ENCODE results near the gene AZU1. TPM values are rescaled to one million over a fixed set of nuclear protein-coding genes. Genes with fewer than 3 reads are reported as not detected.

The AZU1 gene
- total and polyA plus RNA-seq, 4 donors: 0.08 to 20.2 (median 0.99) TPM

DNA sequence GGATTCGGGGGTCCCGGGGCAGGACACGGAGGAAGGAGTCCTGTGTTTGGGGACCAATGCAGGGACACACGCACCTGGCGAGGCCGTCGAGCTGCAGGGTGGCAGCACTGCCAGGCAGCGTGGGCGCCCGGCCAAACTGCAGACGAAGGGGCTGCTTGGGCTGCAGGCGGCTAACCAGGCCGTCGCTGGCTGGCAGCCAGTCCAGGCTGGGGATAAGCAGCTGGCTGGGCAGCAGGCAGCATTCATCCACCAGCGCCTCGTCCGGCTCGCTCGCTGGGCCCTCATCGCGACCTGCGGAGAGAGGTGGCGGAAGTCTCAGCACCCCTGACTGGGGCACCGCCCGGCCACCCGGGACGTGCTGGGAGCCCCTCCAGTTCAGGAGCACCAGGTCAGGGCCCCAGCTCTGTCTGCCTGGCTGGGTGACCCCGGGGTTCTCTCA, 43.3 kb downstream of the AZU1 start:
- H3K27ac ChIP-seq (ENCODE audit: low read depth in 1 of 2, low read length in 2 of 2): no peak overlapping the region
- TF ChIP-seq FOXA2 (IDR thresholded peaks at IDR 0.05) (no peak), FOXA1 (IDR thresholded peaks at IDR 0.05) (no peak), SP1 (IDR thresholded peaks at IDR 0.05) (no peak)
- H3K27me3 ChIP-seq (ENCODE audit: control insufficient read depth in 4 of 4, insufficient read depth in 4 of 4, low read length in 3 of 4): no peaks in the 10 kb centered on the region
- H3K36me3 ChIP-seq (ENCODE audit: control insufficient read depth in 4 of 4, insufficient read depth in 3 of 4, low read depth in 1 of 4, low read length in 3 of 4): peaks cover 10 to 44% (median 12%) of the 10 kb centered on the region in 4 donors
- H3K9me3 ChIP-seq (ENCODE audit: control insufficient read depth in 4 of 4, low read length in 3 of 4): no peaks in the 10 kb centered on the region
- H3K9ac ChIP-seq (ENCODE audit: low read depth in 1 of 2, low read length in 2 of 2): no peak overlapping the region
- WGBS: 89% methylated on average over 28 of the region's 28 CpGs
- DNase-seq (ENCODE audit: low spot score): no peak
- no peak overlapping the region for H3K4me3 ChIP-seq (ENCODE audit: low read depth in 1 of 3, low read length in 3 of 3)
- H3K4me1 ChIP-seq (ENCODE audit: control insufficient read depth in 4 of 4, insufficient read depth in 4 of 4, low read length in 3 of 4): no peaks in the 10 kb centered on the region

DNA sequence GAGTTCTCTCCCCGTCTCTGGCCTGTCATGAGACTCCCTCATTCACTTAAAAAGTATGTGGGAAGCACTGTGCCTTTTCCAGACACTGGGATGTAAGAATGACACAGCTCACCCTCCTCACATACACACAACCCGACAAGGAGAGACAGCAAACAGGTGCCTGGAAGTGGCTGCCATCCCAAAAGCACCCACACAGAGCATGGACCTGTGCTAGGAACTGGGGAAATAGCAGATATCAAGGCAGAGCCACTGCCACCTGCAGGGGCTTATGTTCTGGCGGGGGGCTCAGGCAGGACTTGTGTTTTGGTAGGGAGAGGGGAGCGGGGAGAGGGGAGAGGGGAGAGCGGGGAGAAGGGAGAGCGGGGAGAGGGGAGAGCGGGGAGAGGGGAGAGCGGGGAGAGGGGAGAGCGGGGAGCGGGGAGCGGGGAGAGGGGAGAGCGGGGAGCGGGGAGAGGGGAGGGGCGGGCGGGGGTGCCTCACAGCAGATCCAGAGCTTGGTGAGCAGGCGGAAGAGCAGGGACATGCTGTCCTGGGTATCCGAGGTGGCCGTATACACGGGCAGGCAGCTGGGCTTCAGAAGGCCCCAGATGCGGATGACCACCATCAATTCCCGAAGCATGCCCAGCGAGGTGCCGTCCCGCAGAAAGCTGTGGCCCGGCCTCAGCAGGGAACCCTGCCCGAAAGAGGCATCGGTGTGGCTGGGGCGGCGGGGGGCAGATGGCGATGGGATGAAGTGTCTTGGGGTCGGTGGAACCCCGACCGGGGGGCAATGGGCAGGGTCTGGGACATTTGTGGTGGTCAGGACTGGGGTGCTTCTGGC, 44.0 kb downstream of the AZU1 start:
- Histone ChIP-seq H3K4me1 (ENCODE audit: control insufficient read depth in 4 of 4, insufficient read depth in 4 of 4, low read length in 3 of 4) (no peaks in the 10 kb centered on the region), H3K36me3 (ENCODE audit: control insufficient read depth in 4 of 4, insufficient read depth in 3 of 4, low read depth in 1 of 4, low read length in 3 of 4) (peaks cover 10 to 50% (median 13%) of the 10 kb centered on the region in 4 donors), H3K27ac (ENCODE audit: low read depth in 1 of 2, low read length in 2 of 2) (no peak overlapping the region), H3K9me3 (ENCODE audit: control insufficient read depth in 4 of 4, low read length in 3 of 4) (no peaks in the 10 kb centered on the region), H3K4me3 (ENCODE audit: low read depth in 1 of 3, low read length in 3 of 3) (no peak overlapping the region), H3K9ac (ENCODE audit: low read depth in 1 of 2, low read length in 2 of 2) (no peak overlapping the region), H3K27me3 (ENCODE audit: control insufficient read depth in 4 of 4, insufficient read depth in 4 of 4, low read length in 3 of 4) (no peaks in the 10 kb centered on the region)
- WGBS: 94% methylated on average over 24 of the region's 33 CpGs
- no peak for DNase-seq (ENCODE audit: low spot score)
- TF ChIP-seq, protein P1, sequence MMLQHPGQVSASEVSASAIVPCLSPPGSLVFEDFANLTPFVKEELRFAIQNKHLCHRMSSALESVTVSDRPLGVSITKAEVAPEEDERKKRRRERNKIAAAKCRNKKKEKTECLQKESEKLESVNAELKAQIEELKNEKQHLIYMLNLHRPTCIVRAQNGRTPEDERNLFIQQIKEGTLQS (IDR thresholded peaks at IDR 0.05): no peak
- TF ChIP-seq FOXA2 (IDR thresholded peaks at IDR 0.05): no peak
- no peak for TF ChIP-seq RXRA (IDR thresholded peaks at IDR 0.05)
- TF ChIP-seq YY1 (IDR thresholded peaks at IDR 0.05): no peak

DNA sequence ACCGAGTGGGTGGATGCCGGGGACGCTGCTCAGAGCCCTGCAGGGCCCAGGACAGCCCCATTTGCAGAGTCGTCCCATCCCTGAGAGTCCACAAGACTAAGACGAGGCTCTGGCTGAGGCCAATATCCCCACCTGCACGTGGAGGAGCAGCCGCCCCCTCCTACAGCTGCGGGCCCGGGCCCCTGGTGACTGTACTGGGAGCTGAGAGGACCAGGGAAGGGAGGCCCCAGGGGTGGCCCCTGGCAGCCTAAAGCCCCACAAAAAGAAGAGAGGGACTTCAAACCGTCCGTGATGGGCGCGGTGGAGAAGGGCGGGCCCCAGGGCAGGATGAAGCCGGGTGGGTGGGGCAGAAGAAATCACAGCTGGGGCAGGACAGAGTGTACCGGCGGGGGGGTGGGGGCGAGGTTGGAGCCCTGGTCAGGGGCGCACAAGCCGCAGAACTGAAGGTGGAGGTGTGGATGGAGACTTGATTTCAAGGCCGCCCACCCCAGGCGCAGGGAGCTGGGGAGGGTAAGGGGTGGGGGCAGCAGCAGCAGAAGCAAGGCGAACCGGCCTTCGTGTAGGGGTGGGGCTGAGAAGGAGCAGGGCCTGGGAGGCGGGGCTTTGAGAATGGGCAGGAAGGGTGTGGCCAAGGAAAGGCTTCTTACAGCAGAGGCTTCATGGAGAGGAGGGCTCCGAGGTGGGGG, 44.8 kb downstream of the AZU1 start:
- no peak overlapping the region for H3K27ac ChIP-seq (ENCODE audit: low read depth in 1 of 2, low read length in 2 of 2)
- no peaks in the 10 kb centered on the region for H3K27me3 ChIP-seq (ENCODE audit: control insufficient read depth in 4 of 4, insufficient read depth in 4 of 4, low read length in 3 of 4)
- WGBS: 81% methylated on average over 27 of the region's 27 CpGs
- no peak overlapping the region for H3K4me3 ChIP-seq (ENCODE audit: low read depth in 1 of 3, low read length in 3 of 3)
- no peaks in the 10 kb centered on the region for H3K9me3 ChIP-seq (ENCODE audit: control insufficient read depth in 4 of 4, low read length in 3 of 4)
- H3K9ac ChIP-seq (ENCODE audit: low read depth in 1 of 2, low read length in 2 of 2): no peak overlapping the region
- no peaks in the 10 kb centered on the region for H3K4me1 ChIP-seq (ENCODE audit: control insufficient read depth in 4 of 4, insufficient read depth in 4 of 4, low read length in 3 of 4)
- H3K36me3 ChIP-seq (ENCODE audit: control insufficient read depth in 4 of 4, insufficient read depth in 3 of 4, low read depth in 1 of 4, low read length in 3 of 4): peaks cover 9 to 53% (median 13%) of the 10 kb centered on the region in 4 donors
- peak; percentile 65 for DNase-seq (ENCODE audit: low spot score)
- TF ChIP-seq YY1 (IDR thresholded peaks at IDR 0.05): no peak
- no peak for TF ChIP-seq HNF4G (IDR thresholded peaks at IDR 0.05)
- TF ChIP-seq, protein P2, sequence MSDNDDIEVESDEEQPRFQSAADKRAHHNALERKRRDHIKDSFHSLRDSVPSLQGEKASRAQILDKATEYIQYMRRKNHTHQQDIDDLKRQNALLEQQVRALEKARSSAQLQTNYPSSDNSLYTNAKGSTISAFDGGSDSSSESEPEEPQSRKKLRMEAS (IDR thresholded peaks at IDR 0.05): no peak
- TF ChIP-seq SP1 (IDR thresholded peaks at IDR 0.05): no peak
- no peak for TF ChIP-seq RAD21 (IDR thresholded peaks at IDR 0.05)
- no peak for TF ChIP-seq EGR1 (IDR thresholded peaks at IDR 0.05; ENCODE audit: low read depth in 2 of 2)
- TF ChIP-seq, protein P3, sequence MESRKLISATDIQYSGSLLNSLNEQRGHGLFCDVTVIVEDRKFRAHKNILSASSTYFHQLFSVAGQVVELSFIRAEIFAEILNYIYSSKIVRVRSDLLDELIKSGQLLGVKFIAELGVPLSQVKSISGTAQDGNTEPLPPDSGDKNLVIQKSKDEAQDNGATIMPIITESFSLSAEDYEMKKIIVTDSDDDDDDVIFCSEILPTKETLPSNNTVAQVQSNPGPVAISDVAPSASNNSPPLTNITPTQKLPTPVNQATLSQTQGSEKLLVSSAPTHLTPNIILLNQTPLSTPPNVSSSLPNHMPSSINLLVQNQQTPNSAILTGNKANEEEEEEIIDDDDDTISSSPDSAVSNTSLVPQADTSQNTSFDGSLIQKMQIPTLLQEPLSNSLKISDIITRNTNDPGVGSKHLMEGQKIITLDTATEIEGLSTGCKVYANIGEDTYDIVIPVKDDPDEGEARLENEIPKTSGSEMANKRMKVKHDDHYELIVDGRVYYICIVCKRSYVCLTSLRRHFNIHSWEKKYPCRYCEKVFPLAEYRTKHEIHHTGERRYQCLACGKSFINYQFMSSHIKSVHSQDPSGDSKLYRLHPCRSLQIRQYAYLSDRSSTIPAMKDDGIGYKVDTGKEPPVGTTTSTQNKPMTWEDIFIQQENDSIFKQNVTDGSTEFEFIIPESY (IDR thresholded peaks at IDR 0.05): no peak
- TF ChIP-seq, protein P4, sequence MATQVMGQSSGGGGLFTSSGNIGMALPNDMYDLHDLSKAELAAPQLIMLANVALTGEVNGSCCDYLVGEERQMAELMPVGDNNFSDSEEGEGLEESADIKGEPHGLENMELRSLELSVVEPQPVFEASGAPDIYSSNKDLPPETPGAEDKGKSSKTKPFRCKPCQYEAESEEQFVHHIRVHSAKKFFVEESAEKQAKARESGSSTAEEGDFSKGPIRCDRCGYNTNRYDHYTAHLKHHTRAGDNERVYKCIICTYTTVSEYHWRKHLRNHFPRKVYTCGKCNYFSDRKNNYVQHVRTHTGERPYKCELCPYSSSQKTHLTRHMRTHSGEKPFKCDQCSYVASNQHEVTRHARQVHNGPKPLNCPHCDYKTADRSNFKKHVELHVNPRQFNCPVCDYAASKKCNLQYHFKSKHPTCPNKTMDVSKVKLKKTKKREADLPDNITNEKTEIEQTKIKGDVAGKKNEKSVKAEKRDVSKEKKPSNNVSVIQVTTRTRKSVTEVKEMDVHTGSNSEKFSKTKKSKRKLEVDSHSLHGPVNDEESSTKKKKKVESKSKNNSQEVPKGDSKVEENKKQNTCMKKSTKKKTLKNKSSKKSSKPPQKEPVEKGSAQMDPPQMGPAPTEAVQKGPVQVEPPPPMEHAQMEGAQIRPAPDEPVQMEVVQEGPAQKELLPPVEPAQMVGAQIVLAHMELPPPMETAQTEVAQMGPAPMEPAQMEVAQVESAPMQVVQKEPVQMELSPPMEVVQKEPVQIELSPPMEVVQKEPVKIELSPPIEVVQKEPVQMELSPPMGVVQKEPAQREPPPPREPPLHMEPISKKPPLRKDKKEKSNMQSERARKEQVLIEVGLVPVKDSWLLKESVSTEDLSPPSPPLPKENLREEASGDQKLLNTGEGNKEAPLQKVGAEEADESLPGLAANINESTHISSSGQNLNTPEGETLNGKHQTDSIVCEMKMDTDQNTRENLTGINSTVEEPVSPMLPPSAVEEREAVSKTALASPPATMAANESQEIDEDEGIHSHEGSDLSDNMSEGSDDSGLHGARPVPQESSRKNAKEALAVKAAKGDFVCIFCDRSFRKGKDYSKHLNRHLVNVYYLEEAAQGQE (IDR thresholded peaks at IDR 0.05): no peak

Data from liver (tissue), 9 donors.